ENCODE results near the gene PCYT1A. TPM values are rescaled to one million over a fixed set of nuclear protein-coding genes. Genes with fewer than 3 reads are reported as not detected.

The PCYT1A gene
- total and polyA plus RNA-seq, 2 of the 13 experiments (the other 11 are each of a cell fraction or from before 2014, with no cell fraction given): 26.4 to 45.3 TPM

GRCh38 chr3:196321162-196321561 is 33.6 kb upstream of the PCYT1A start:
- POLR2A ChIA-PET: no interaction called here
- no peak for ATAC-seq

More at GRCh38 chr3:196321162-196321561, 33.6 kb upstream of the PCYT1A start:
- Histone ChIP-seq H3K9ac (ENCODE audit: insufficient read depth, low read depth, low read length) (no peak overlapping the region), H3K9me3 (ENCODE audit: low read length) (no peaks in the 10 kb centered on the region), H3K4me2 (ENCODE audit: low read depth, low read length) (no peak overlapping the region), H3K27me3 (ENCODE audit: control insufficient read depth in 1 of 2, insufficient read depth in 2 of 2, low read length in 2 of 2) (no peaks in the 10 kb centered on the region), H4K20me1 (ENCODE audit: insufficient read depth, low read length) (no peaks in the 10 kb centered on the region), H3K79me2 (ENCODE audit: insufficient read depth, low read length) (no peaks in the 10 kb centered on the region), H3K4me1 (ENCODE audit: insufficient read depth, low read length) (peaks cover 31% of the 10 kb centered on the region), H3K27ac (ENCODE audit: extremely low read length, insufficient read depth, low read length) (no peak overlapping the region), H3K36me3 (replicated peaks in 1 of 2; ENCODE audit: control insufficient read depth in 1 of 2, insufficient read depth in 2 of 2, low read length in 2 of 2) (no peaks in the 10 kb centered on the region; a peak in 1 of 5 replicates), H3K4me3 (replicated peaks in 1 of 3; ENCODE audit: insufficient read depth in 1 of 3, low read depth in 2 of 3, low read length in 3 of 3) (no peak overlapping the region), H2AFZ (ENCODE audit: low read length) (no peak overlapping the region)
- DNase-seq (ENCODE audit: low spot score) (no peak), FAIRE-seq (no peak)
- CTCF ChIA-PET (ENCODE audit: low intra/inter-chr PET ratio, low total read pairs): no interaction called here
- intact Hi-C loops (cut with micrococcal nuclease; ENCODE audit: unreplicated experiment) (no loop called here), in situ Hi-C loops (cut with HindIII; ENCODE audit: extremely low pct_ligation_motif_present, low pct_unique_long_range_greater_than_20kb) (no loop called here)
- no TSS peak for BruUV-seq (replicated peaks)
- TF ChIP-seq ZNF142 (CRISPR knock-in tag; IDR thresholded peaks at IDR 0.05) (peak; percentile 69; the same call in 1 of the 2 replicates), ZBTB38 (CRISPR knock-in tag; IDR thresholded peaks at IDR 0.05) (peak; percentile 90), GLMP (CRISPR knock-in tag; IDR thresholded peaks at IDR 0.05; ENCODE audit: borderline replicate concordance) (no peak)
- 91% methylated on average over 11 of the region's 11 CpGs for WGBS (ENCODE audit: low lambda C conversion rate)
